OCI-LY1 (cell line): Measurements from ENCODE around the gene ACAD10.

ENCODE experiments used
- H2AFZ ChIP-seq: fragments of 200-600 bp; sonication (generic), shearing (Covaris generic); 2 replicates; pipeline ENCODE4 v1.6.0; 2014; ENCODE audit warnings: antibody characterized with exemption, mild to moderate bottlenecking, low read length
- H3F3A ChIP-seq: fragments of 200-600 bp; sonication (generic), shearing (Covaris generic); 2 replicates; pipeline ENCODE4 v1.6.0; 2014; ENCODE audit warnings: mild to moderate bottlenecking, antibody characterized with exemption, low read length, moderate library complexity; ENCODE audit not compliant: insufficient read depth
- H3K27ac ChIP-seq: fragments of 200-600 bp; sonication (generic); 2 replicates; pipeline ENCODE4 v1.5.1; 2014; ENCODE audit warnings: low read length, mixed run types, mild to moderate bottlenecking, low read depth; ENCODE audit not compliant: poor library complexity, severe bottlenecking
- H3K27me3 ChIP-seq: fragments of 200-600 bp; sonication (generic); 2 replicates; pipeline ENCODE4 v1.6.0; 2014; ENCODE audit warnings: antibody characterized with exemption, mild to moderate bottlenecking, low read length, moderate library complexity; ENCODE audit not compliant: insufficient read depth
- H3K36me3 ChIP-seq: fragments of 200-600 bp; sonication (generic); 2 replicates; pipeline ENCODE4 v1.6.1; 2014; ENCODE audit warnings: mild to moderate bottlenecking, antibody characterized with exemption, low read length, moderate library complexity, mixed read lengths; ENCODE audit not compliant: insufficient read depth
- H3K4me1 ChIP-seq: fragments of 200-600 bp; sonication (generic); 2 replicates; pipeline ENCODE4 v1.5.1; 2014; ENCODE audit warnings: mild to moderate bottlenecking, low read length, moderate library complexity; ENCODE audit not compliant: insufficient read depth, severe bottlenecking
- H3K4me2 ChIP-seq: fragments of 200-600 bp; sonication (generic), shearing (Covaris generic); 2 replicates; pipeline ENCODE4 v1.6.1; 2014; ENCODE audit warnings: low read length
- H3K4me3 ChIP-seq: fragments of 200-600 bp; sonication (generic); 2 replicates; pipeline ENCODE4 v1.5.1; 2014; ENCODE audit warnings: low read length, low read depth, mild to moderate bottlenecking, mixed read lengths; ENCODE audit not compliant: poor library complexity, severe bottlenecking
- H3K79me2 ChIP-seq: fragments of 200-600 bp; shearing (Covaris generic); 2 replicates; pipeline ENCODE4 v1.6.1; 2016; ENCODE audit warnings: mixed run types, low read length, mixed read lengths; ENCODE audit not compliant: insufficient read depth
- H3K9ac ChIP-seq: fragments of 200-600 bp; sonication (generic), shearing (Covaris generic); 2 replicates; pipeline ENCODE4 v1.6.1; 2014; ENCODE audit warnings: mild to moderate bottlenecking, low read length, mixed read lengths
- H3K9me2 ChIP-seq: fragments of 200-600 bp; sonication (generic), shearing (Covaris generic); 2 replicates; pipeline ENCODE4 v1.6.1; 2014; ENCODE audit warnings: low read depth, mild to moderate bottlenecking, low read length, mixed read lengths
- H3K9me3 ChIP-seq: fragments of 200-600 bp; shearing (Covaris generic); 2 replicates; pipeline ENCODE4 v1.6.1; 2014; ENCODE audit warnings: low read length, mixed read lengths
- H4K20me1 ChIP-seq: fragments of 200-600 bp; sonication (generic), shearing (Covaris generic); 2 replicates; pipeline ENCODE4 v1.6.0; 2016; ENCODE audit warnings: mild to moderate bottlenecking, low read length; ENCODE audit not compliant: insufficient read depth
- EZH2 ChIP-seq: fragments of 200-600 bp; sonication (generic), shearing (Covaris generic); IDR thresholded peaks from 2 replicates; pipeline ENCODE4 v1.8.0; 2017; ENCODE audit warnings: borderline replicate concordance, mixed run types, mild to moderate bottlenecking, antibody characterized with exemption, low read length, moderate library complexity, mixed read lengths
- TF ChIP-seq, protein P1 (sequence below): fragments of 200-600 bp; sonication (generic), shearing (Covaris generic); IDR thresholded peaks from 2 replicates; pipeline ENCODE4 v1.5.1; 2017; ENCODE audit warnings: mild to moderate bottlenecking, antibody characterized with exemption, low read length, moderate library complexity, mixed read lengths

The ACAD10 gene

DNA sequence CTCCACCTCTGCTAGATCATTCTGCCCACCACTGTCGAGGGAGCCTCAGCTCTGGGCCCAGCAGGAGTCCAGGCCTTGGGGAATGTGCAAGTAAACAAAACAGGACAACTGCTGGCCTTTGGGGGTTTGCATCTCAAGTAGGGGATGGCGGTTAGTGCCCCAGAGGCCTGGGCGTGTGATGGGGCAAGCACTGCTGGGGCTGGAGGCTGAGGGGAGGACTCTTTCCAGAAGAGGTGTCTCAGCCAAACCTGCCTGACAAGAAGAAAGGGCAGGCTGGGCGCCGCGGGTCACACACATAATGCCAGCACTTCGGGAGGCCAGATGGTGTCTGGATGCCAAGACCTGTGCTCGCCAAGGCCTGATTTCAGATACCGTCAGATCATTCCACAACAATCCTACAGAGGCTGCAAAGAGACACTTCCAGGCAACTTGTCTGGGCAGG, 72.3 kb downstream of the ACAD10 start:
- Histone ChIP-seq H2AFZ (no peak overlapping the region), H3K4me2 (no peak overlapping the region), H3K27ac (no peak overlapping the region), H4K20me1 (no peaks in the 10 kb centered on the region), H3K9me2 (no peaks in the 10 kb centered on the region), H3K79me2 (no peaks in the 10 kb centered on the region), H3K27me3 (no peaks in the 10 kb centered on the region), H3K9ac (no peak overlapping the region), H3K4me1 (peaks cover 29% of the 10 kb centered on the region), H3K4me3 (no peak overlapping the region), H3K9me3 (no peaks in the 10 kb centered on the region), H3F3A (no peaks in the 10 kb centered on the region), H3K36me3 (no peaks in the 10 kb centered on the region)
- TF ChIP-seq, protein P1, sequence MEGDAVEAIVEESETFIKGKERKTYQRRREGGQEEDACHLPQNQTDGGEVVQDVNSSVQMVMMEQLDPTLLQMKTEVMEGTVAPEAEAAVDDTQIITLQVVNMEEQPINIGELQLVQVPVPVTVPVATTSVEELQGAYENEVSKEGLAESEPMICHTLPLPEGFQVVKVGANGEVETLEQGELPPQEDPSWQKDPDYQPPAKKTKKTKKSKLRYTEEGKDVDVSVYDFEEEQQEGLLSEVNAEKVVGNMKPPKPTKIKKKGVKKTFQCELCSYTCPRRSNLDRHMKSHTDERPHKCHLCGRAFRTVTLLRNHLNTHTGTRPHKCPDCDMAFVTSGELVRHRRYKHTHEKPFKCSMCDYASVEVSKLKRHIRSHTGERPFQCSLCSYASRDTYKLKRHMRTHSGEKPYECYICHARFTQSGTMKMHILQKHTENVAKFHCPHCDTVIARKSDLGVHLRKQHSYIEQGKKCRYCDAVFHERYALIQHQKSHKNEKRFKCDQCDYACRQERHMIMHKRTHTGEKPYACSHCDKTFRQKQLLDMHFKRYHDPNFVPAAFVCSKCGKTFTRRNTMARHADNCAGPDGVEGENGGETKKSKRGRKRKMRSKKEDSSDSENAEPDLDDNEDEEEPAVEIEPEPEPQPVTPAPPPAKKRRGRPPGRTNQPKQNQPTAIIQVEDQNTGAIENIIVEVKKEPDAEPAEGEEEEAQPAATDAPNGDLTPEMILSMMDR: no peak
- no peak for TF ChIP-seq EZH2

DNA sequence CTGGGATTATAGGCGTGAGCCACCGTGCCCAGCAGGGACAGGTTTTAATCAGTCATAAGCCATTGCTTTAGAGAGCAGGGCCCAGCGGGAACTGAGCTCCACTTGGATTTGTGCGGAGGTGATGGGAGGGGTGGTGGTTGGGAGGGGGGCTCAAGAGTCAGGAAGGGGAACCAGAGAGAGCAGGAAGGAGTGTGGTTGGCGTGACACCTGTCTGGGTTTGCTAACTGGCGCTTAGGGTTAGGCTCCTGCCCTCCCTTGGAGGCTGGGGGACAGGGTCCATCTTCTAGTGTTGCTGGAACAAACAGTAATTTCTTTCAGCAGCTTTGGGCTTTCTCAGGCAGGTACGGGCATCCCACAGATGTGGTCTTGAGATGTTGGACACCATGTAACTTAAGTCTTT, 73.4 kb downstream of the ACAD10 start:
- no peaks in the 10 kb centered on the region for H3K36me3 ChIP-seq
- no peaks in the 10 kb centered on the region for H4K20me1 ChIP-seq
- no peak overlapping the region for H2AFZ ChIP-seq
- H3K9me3 ChIP-seq: no peaks in the 10 kb centered on the region
- no peak overlapping the region for H3K4me2 ChIP-seq
- H3K4me3 ChIP-seq: no peak overlapping the region
- H3K4me1 ChIP-seq: peaks cover 33% of the 10 kb centered on the region
- no peaks in the 10 kb centered on the region for H3K79me2 ChIP-seq
- no peaks in the 10 kb centered on the region for H3F3A ChIP-seq
- H3K9ac ChIP-seq: no peak overlapping the region
- H3K27ac ChIP-seq: no peak overlapping the region
- H3K9me2 ChIP-seq: no peaks in the 10 kb centered on the region
- TF ChIP-seq, protein P1: no peak
- H3K27me3 ChIP-seq: no peaks in the 10 kb centered on the region

- Histone ChIP-seq H3K79me2 (no peaks in the 10 kb centered on the region), H2AFZ (no peak overlapping the region), H3K27ac (no peak overlapping the region), H4K20me1 (no peaks in the 10 kb centered on the region), H3K27me3 (no peaks in the 10 kb centered on the region), H3K9me3 (no peaks in the 10 kb centered on the region), H3K4me1 (peaks cover 36% of the 10 kb centered on the region), H3K4me3 (no peak overlapping the region), H3F3A (no peaks in the 10 kb centered on the region), H3K9me2 (no peaks in the 10 kb centered on the region), H3K36me3 (no peaks in the 10 kb centered on the region), H3K4me2 (no peak overlapping the region), H3K9ac (no peak overlapping the region)
- TF ChIP-seq, protein P1: no peak
- TF ChIP-seq EZH2: no peak
These were observed 74.1 kb downstream of the ACAD10 start for GRCh38 chr12:111759991-111760390.
